ENCODE data around the gene PARP14. TPM values are rescaled to one million over a fixed set of nuclear protein-coding genes. Genes with fewer than 3 reads are reported as not detected.

Gene PARP14
- total and polyA plus RNA-seq, 2 donors (not counting 1 experiment from before 2014, with no cell fraction given): 113 to 188 TPM

- peak overlapping the region; percentile 38 for H3K27ac Mint-ChIP-seq
- Histone ChIP-seq H3K36me3 (replicated peaks in 1 of 2; ENCODE audit: control extremely low read depth in 1 of 2, control insufficient read depth in 1 of 2, extremely low read depth in 1 of 2, insufficient read depth in 2 of 2, low read length in 1 of 2) (peaks cover 2 to 25% of the 10 kb centered on the region in 2 experiments), H3K79me2 (ENCODE audit: control insufficient read depth, insufficient read depth, low read length) (no peaks in the 10 kb centered on the region), H3K9ac (ENCODE audit: low read length) (no peak overlapping the region), H3K4me3 (ENCODE audit: control extremely low read depth in 1 of 5, extremely low read depth in 1 of 5, insufficient read depth in 1 of 5, low read depth in 2 of 5, low read length in 4 of 5) (no peak overlapping the region), H3K27ac (ENCODE audit: low read length in 2 of 2) (peak overlapping the region in 1 of 2 donors; percentile 3), H4K20me1 (ENCODE audit: control insufficient read depth, insufficient read depth, low read length, poor library complexity, severe bottlenecking) (peaks cover 9% of the 10 kb centered on the region), H3K4me1 (ENCODE audit: control insufficient read depth in 2 of 2, insufficient read depth in 2 of 2, low read length in 2 of 2) (peaks cover 0 to under 1% of the 10 kb centered on the region in 2 donors), H3K4me2 (replicated peaks; ENCODE audit: low read depth, low read length, poor library complexity, severe bottlenecking) (no peak overlapping the region), H2AFZ (ENCODE audit: insufficient read depth, low read depth, low read length, poor library complexity, severe bottlenecking) (no peak overlapping the region), H3K27me3 (replicated peaks in 1 of 4; ENCODE audit: control extremely low read depth in 1 of 4, control insufficient read depth in 3 of 4, insufficient read depth in 4 of 4, low read length in 3 of 4) (no peaks in the 10 kb centered on the region), H3K9me3 (ENCODE audit: control extremely low read depth in 1 of 3, control insufficient read depth in 2 of 3, insufficient read depth in 1 of 3, low read length in 2 of 3) (peaks cover 0 to 5% (median 0%) of the 10 kb centered on the region in 3 donors)
- no peak overlapping the region for H3K4me3 Mint-ChIP-seq
- TF ChIP-seq CTCF (IDR thresholded peaks at IDR 0.05) (no peak), EZH2 (IDR thresholded peaks at IDR 0.05; ENCODE audit: borderline replicate concordance, insufficient read depth, low read depth, low read length, poor library complexity, severe bottlenecking) (no peak)
- H3K4me1 Mint-ChIP-seq: peaks cover 6% of the 10 kb centered on the region
- 100% methylated on average over 1 of the region's 3 CpGs for WGBS (ENCODE audit: insufficient coverage)
- no peaks in the 10 kb centered on the region for H3K9me3 Mint-ChIP-seq (ENCODE audit: insufficient read depth)
- ATAC-seq (ENCODE audit: low read depth): no peak
- intact Hi-C loops (cut with micrococcal nuclease): no loop called here
- no peaks in the 10 kb centered on the region for H3K27me3 Mint-ChIP-seq
- POLR2A ChIA-PET: no interaction called here
- DNase-seq: no peak
- CTCF ChIA-PET: no interaction called here
These were observed 46.7 kb downstream of the PARP14 start for GRCh38 chr3:122727294-122727693.

GRCh38 chr3:122727766-122728165, 47.1 kb downstream of the PARP14 start:
- Histone ChIP-seq H3K4me1 (ENCODE audit: control insufficient read depth in 2 of 2, insufficient read depth in 2 of 2, low read length in 2 of 2) (no peaks in the 10 kb centered on the region), H3K9ac (ENCODE audit: low read length) (no peak overlapping the region), H3K27ac (ENCODE audit: low read length in 2 of 2) (no peak overlapping the region), H3K79me2 (ENCODE audit: control insufficient read depth, insufficient read depth, low read length) (no peaks in the 10 kb centered on the region), H3K9me3 (ENCODE audit: control extremely low read depth in 1 of 3, control insufficient read depth in 2 of 3, insufficient read depth in 1 of 3, low read length in 2 of 3) (peaks cover 0 to 5% (median 0%) of the 10 kb centered on the region in 3 donors), H4K20me1 (ENCODE audit: control insufficient read depth, insufficient read depth, low read length, poor library complexity, severe bottlenecking) (peaks cover 9% of the 10 kb centered on the region), H3K4me3 (ENCODE audit: control extremely low read depth in 1 of 5, extremely low read depth in 1 of 5, insufficient read depth in 1 of 5, low read depth in 2 of 5, low read length in 4 of 5) (no peak overlapping the region), H2AFZ (ENCODE audit: insufficient read depth, low read depth, low read length, poor library complexity, severe bottlenecking) (no peak overlapping the region), H3K36me3 (replicated peaks in 1 of 2; ENCODE audit: control extremely low read depth in 1 of 2, control insufficient read depth in 1 of 2, extremely low read depth in 1 of 2, insufficient read depth in 2 of 2, low read length in 1 of 2) (peaks cover 2 to 25% of the 10 kb centered on the region in 2 experiments), H3K4me2 (replicated peaks; ENCODE audit: low read depth, low read length, poor library complexity, severe bottlenecking) (no peak overlapping the region), H3K27me3 (replicated peaks in 1 of 4; ENCODE audit: control extremely low read depth in 1 of 4, control insufficient read depth in 3 of 4, insufficient read depth in 4 of 4, low read length in 3 of 4) (no peaks in the 10 kb centered on the region)
- ATAC-seq (ENCODE audit: low read depth): no peak
- DNase-seq: no peak
- no peak for TF ChIP-seq EZH2 (IDR thresholded peaks at IDR 0.05; ENCODE audit: borderline replicate concordance, insufficient read depth, low read depth, low read length, poor library complexity, severe bottlenecking)
- no peak for TF ChIP-seq CTCF (IDR thresholded peaks at IDR 0.05)
- H3K9me3 Mint-ChIP-seq (ENCODE audit: insufficient read depth): no peaks in the 10 kb centered on the region
- ChIA-PET POLR2A (no interaction called here), CTCF (no interaction called here)
- no peak overlapping the region for H3K27ac Mint-ChIP-seq
- intact Hi-C loops (cut with micrococcal nuclease): no loop called here
- H3K4me1 Mint-ChIP-seq: peaks cover 1% of the 10 kb centered on the region
- 99% methylated on average over 8 of the region's 9 CpGs for WGBS (ENCODE audit: insufficient coverage)
- H3K27me3 Mint-ChIP-seq: no peaks in the 10 kb centered on the region
- H3K4me3 Mint-ChIP-seq: no peak overlapping the region
